Muscle of back (tissue), 13 donors: ENCODE data around the gene AMY1C. TPM values are rescaled to one million over a fixed set of nuclear protein-coding genes. Genes with fewer than 3 reads are reported as not detected.
"Not testable (repeated sequence)": the region's sequence is repeated elsewhere in the genome, so short reads cannot be mapped to it uniquely, and the experiment has no call there.

Source experiments
- DNase-seq, 3 donors: peaks; one replicate each; pipeline versions ENCODE4 v3.0.0 to v3.0.0-alpha.2; 2013
- long read RNA-seq, 9 donors: transcript quantifications; one replicate each; lab custom pipeline, GENCODE V29; 2026
- polyA plus RNA-seq, 10 donors: library from polyadenylated mRNA; unstranded; fragments of 120-200 nt; gene quantifications; one replicate each; pipeline ENCODE4 v1.2.1, GENCODE V29; 2013; ENCODE audit not compliant: insufficient read length in 10 of 10

Gene AMY1C
- not detected for polyA plus RNA-seq
- long read RNA-seq, donor 1, result 0 reads
- long read RNA-seq, donor 2, result 0 reads
- long read RNA-seq, donor 3, result 0 reads
- long read RNA-seq, donor 4, result 0 reads
- long read RNA-seq, donor 5, result 0 reads
- long read RNA-seq, donor 6, result 0 reads
- long read RNA-seq, donor 7, result 0 reads
- long read RNA-seq, donor 8, result 0 reads
- long read RNA-seq, donor 9, result 0 reads

DNA sequence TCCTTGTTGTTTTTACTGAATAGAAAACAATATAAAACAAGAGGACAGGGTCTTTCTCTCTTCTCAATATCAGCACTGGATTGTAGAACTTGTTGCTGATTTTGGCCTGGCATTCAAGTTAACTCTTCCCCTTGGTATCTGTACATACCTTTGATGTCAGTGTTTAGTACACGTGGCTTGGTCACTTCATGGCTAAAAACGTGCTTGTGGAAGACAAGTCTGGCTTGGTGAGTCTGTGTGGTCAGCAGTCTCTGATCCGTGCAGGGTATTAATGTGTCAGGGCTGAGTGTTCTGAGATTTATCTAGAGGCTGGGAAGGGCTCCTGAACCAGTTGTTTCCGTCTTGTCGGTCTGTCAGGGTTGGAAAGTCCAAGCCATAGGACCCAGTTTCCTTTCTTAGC is at the start of gene AMY1C:
Gene AMY1C (plus strand): TSS at position 301 of the 400 bp plus-strand sequence. CDS start 572 bp downstream, outside the sequence.
- DNase-seq, result not testable (repeated sequence)

GRCh38 chr1:103700669-103701068 is 49.0 kb upstream of the AMY1C start:
- DNase-seq, result not testable (repeated sequence)

DNA sequence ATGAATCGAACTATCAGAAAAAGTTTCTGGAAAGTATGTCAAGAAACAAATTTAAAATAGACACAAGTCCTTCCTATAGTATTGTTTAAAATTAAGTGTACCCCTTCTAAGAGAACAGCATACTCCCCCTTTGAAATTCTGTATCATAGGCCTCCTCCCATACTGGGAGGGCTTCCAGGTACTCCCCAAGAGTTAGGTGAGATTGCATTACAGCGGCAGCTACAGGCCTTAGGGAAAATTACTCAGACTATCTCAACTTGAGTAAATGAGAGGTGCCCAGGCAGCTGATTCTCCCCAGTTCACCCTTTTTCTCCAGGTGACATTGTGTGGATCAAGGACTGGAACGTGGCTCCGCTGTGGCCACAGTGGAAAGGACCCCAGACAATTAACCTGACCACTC is 48.4 kb upstream of the AMY1C start:
- not testable (repeated sequence) for DNase-seq

- not testable (repeated sequence) for DNase-seq
Observed at GRCh38 chr1:103707670-103708069, 42.0 kb upstream of the AMY1C start.

DNA sequence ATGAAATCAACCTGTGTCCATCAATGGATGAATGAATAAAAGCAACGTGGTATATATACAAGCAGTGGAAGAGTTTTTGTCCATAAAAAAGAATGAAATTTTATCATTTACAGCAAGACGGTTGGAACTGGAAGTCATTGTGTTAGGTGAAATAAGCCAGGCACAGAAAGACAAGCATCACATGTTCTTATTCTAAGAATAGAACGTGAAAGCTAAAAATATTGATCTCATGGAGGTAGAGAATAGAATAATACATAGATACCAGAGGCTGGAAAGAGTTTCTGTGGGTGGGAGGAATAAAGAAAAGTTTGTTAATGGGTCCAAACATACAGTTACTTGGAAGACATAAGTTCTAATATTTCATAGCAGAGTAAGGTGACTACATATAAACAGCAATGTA is 39.3 kb upstream of the AMY1C start:
- not testable (repeated sequence) for DNase-seq

GRCh38 chr1:103717404-103717803 is 32.3 kb upstream of the AMY1C start:
- not testable (repeated sequence) for DNase-seq

DNA sequence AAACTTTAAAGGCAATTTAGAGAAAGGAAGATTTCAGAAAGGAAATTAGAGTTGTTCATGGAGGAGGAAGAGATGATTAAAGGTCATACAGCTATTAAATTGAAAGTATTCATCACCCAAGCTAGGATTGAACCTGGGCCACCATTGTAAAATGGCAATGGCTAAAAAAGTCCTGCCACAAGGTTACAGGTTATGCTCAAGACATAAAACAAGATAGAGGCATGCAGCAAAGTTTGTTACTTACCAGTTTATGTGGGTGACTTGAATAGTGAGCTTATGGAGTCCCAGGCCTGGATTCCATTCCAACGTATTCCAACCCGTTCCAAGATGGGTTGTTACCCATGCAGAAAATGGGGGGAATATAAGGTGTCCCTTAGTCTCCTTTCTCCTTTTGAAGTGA is 28.2 kb upstream of the AMY1C start:
- DNase-seq, result not testable (repeated sequence)

GRCh38 chr1:103735334-103735733 is 14.4 kb upstream of the AMY1C start:
- not testable (repeated sequence) for DNase-seq

DNA sequence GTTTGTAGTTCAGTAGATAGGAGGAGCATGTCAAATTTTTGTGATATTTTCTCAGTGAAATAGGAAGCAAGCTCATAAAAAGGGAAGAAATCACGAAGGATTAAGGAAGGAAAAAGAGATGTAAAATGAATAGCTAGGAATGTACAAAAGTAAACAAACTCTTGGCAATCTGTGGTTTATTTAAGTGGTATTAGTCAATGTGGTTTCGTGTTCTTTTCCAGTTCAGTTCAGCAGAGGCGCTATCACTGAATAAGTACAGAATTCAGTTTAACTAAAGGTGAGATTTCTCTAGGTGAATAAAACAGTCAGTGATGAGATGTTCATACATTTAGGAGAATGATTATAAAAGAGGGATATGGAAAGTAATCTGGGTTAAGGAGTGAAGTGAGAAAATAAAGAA is 11.7 kb upstream of the AMY1C start:
- DNase-seq, result not testable (repeated sequence)

DNA sequence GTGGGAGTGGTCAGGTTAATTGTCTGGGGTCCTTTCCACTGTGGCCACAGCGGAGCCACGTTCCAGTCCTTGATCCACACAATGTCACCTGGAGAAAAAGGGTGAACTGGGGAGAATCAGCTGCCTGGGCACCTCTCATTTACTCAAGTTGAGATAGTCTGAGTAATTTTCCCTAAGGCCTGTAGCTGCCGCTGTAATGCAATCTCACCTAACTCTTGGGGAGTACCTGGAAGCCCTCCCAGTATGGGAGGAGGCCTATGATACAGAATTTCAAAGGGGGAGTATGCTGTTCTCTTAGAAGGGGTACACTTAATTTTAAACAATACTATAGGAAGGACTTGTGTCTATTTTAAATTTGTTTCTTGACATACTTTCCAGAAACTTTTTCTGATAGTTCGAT is 5.2 kb upstream of the AMY1C start:
- not testable (repeated sequence) for DNase-seq

DNA sequence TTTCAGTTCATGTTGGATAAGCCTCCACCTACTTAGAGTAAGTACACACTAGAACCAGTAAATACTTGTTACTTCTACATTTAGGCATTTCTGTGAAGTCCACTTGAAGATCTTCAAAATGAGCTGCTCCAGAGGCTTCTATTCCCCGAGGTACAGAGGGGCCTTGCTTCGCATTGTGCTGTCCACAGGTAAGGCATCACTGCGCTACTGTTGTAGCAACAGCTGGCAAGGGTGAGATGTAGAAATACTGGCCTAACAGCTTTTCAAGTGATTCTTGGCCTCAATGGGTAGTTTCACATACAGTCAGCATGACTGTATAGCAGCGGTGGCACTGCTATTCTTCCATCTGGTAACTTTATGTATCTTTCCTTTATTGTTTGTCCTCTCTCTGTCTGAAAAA is 4.7 kb upstream of the AMY1C start:
- not testable (repeated sequence) for DNase-seq

DNA sequence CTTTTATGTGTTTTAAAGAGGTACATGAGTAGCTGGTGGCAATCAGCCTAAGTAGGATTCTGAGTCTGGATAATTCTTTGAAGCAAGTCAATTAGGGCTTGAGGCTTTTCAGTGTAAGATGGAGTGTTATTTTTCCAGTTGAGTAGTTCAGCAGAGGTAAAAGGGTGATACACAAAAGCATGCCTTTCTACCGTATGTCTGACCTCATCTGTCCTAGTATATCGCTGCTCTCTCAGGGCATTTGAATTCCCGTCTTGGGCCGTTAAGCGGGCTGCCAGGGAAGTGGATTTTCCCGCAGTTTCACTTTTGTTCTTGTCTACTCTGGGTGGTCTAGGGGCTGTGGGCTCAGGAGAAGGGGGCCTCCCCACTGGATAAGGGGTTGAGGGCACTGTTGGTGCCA is 1.4 kb upstream of the AMY1C start:
- DNase-seq, result not testable (repeated sequence)

DNA sequence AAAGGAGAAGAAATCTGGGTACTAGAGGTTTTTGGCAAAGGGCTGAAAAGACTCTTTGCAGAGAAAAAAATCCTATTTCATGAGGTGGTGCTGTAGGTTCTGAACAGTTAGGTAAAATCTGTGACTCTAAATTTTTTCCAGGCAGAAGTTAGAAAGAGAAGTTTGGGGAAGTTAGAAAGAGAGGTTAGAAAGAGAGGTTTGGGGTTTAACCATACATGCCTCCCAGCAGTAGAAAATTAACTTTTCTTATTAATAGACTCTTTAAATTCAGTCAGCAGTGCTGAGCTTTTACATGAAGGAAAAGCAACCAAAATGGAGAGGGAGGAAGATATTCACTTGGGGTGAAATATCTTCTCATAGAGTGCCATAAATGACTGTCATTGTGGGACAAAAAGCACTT is 12.2 kb downstream of the AMY1C start:
- no peak for DNase-seq

GRCh38 chr1:103779932-103780331 is 30.2 kb downstream of the AMY1C start:
- no peak for DNase-seq

DNA sequence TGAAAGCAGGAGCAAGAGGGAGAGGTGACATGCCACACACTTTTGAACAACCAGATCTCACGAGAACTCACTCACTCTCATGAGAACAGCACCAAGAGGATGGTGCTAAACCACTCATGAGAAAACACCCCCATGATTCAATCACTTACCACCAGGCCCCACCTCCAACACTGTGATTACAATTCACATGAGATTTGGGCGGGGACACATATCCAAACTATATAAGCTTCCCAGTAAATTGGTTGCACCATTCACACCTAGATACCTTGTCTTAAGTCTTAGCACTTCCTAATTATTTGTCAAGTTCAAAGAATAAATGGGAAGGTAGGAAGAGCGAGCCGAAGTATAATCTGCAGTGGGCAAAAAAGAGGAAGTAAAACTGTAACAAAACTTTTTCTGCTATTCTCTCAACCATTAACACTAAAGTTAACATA is 34.3 kb downstream of the AMY1C start:
- no peak for DNase-seq

DNA sequence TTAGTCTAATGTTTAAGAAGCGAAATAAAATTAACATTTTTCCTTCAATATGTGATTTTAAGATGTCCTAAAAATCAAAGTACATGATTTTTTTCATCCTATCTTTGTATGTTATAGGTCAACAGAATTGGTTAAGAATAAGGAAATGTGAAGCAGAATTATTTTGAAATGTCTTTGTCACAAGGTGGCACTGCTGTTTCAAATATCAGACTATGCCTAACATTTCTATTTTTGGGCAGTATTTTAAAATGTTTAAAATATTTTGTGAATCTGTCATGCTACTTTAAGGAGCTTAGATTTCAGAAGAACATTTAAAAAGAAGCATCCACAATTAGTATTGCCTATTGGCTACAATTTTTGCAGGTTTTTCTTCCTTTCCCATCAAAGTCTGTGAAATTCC is 38.7 kb downstream of the AMY1C start:
- peak; percentile 2 to 24 (median 17) for DNase-seq

DNA sequence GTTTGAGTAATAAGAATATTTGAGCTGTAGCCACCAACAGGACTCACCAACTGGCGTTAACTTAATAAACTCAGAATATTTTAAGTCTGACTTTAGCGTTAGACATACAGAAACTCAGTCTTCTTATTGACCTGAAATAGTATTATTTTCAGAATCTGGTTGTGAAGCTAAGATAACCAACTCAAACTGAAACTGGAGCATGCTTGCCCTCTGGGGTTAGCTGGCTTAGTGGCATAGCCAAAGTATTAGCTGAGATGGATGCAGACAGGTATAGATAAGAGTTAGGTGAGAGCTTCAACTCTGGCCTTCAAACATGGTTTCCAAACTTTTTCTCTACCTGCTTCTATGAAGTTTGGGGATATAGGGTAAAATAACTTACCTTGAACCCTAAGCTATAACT is 40.5 kb downstream of the AMY1C start:
- DNase-seq, result no peak

Other genes starting within 250 kb of the AMY1C start
- gene RNPC3, start 224.2 kb upstream of the AMY1C start, polyA plus RNA-seq, result 10 to 100 TPM; 10.9 to 36.9 (median 15.9) TPM
- 10 to 100 TPM in 4 of 10 donors, 1 to 10 TPM in 6; 4.6 to 26.7 (median 7.6) TPM for gene AMY2B, start 178.3 kb upstream of the AMY1C start, polyA plus RNA-seq
- gene AMY2A, start 132.5 kb upstream of the AMY1C start, polyA plus RNA-seq, result not detected
- not detected for gene AMY1A, start 94.1 kb upstream of the AMY1C start, polyA plus RNA-seq
- under 1 TPM in 1 of 10 donors, not detected in 9; 0.38 TPM for gene AMY1B, start 53.7 kb upstream of the AMY1C start, polyA plus RNA-seq